K562 (cell line): ENCODE data around the gene NOL4L. TPM values are rescaled to one million over a fixed set of nuclear protein-coding genes. Genes with fewer than 3 reads are reported as not detected.

ENCODE experiments used
- ARID3B ChIP-seq: fragments of 250-450 bp; sonication (Bioruptor Pico); IDR thresholded peaks from 2 replicates; pipeline ENCODE4 v1.4.0; 2020; ENCODE audit warnings: borderline replicate concordance
- ARID4B ChIP-seq: sonication (generic); formaldehyde crosslinking; IDR thresholded peaks from 2 replicates; pipeline ENCODE4 v1.8.0; 2022; ENCODE audit warnings: mild to moderate bottlenecking, missing genetic modification reagents
- CAMTA2 ChIP-seq: fragments of 250-450 bp; sonication (Bioruptor Pico); conservative IDR thresholded peaks from 2 replicates; pipeline ENCODE4 v1.5.1; 2022
- CHD1 ChIP-seq: fragments of 200-600 bp; sonication (generic); IDR thresholded peaks from one replicate; pipeline ENCODE4 v1.6.1; 2012; ENCODE audit warnings: mild to moderate bottlenecking, moderate library complexity, low read length, inconsistent platforms
- FUS ChIP-seq: fragments of 200-400 bp; formaldehyde crosslinking; optimal IDR thresholded peaks from 2 replicates; pipeline ENCODE3; 2017; ENCODE audit warnings: low read depth, low read length
- GTF2E2 ChIP-seq: fragments of 200-800 bp; sonication (Bioruptor generic); IDR thresholded peaks from 2 replicates; pipeline ENCODE4 v1.6.1; 2016; ENCODE audit warnings: missing genetic modification characterization, missing compliant biosample characterization
- HMGXB4 ChIP-seq: sonication (generic); formaldehyde crosslinking; IDR thresholded peaks from 2 replicates; pipeline ENCODE4 v1.8.1; 2023; ENCODE audit warnings: mild to moderate bottlenecking, missing genetic modification reagents
- MTF1 ChIP-seq: fragments of 250-450 bp; sonication (Bioruptor Pico); IDR thresholded peaks from 2 replicates; pipeline ENCODE4 v1.9.0; 2021; ENCODE audit warnings: moderate library complexity, mild to moderate bottlenecking, inconsistent platforms, borderline replicate concordance
- PRDM10 ChIP-seq: fragments of 450-650 bp; IDR thresholded peaks from 2 replicates; pipeline ENCODE4 v1.6.1; 2018; ENCODE audit not compliant: partially characterized antibody
- RUNX1 ChIP-seq: sonication (generic); IDR thresholded peaks from 2 replicates; pipeline ENCODE4 v1.6.1; 2016; ENCODE audit warnings: antibody characterized with exemption, low read depth
- polyA plus RNA-seq, 8 experiments: library from polyadenylated mRNA; depleted of rRNA in 4 of 8; stranded (reverse) in 5 of 8; unstranded in 3 of 8; fragments of >200 nt; fragmentation: Nextera tagmentation in 2 of 8; fragmentation: Illumina TruSeq in 1 of 8; extraction: Ambion mirVana in 2 of 8; extraction: Trizol in 1 of 8; gene quantifications; 2 replicates each; pipeline versions ENCODE4 v1.2.1 to v1.2.3, GENCODE V29; 2011 to 2014; ENCODE audit warnings: inconsistent platforms in 1 of 8, missing spikeins in 1 of 8
- total RNA-seq, 7 experiments: library from RNA; depleted of rRNA in 6 of 7; stranded (reverse); fragments of >200 nt in 6 of 7; fragmentation: Illumina TruSeq in 2 of 7; extraction: Trizol in 2 of 7; gene quantifications; 2 replicates each; pipeline versions ENCODE4 v1.2.1 to v1.2.3, GENCODE V29; 2011 to 2021; ENCODE audit warnings: low replicate concordance in 1 of 7

Gene NOL4L
- total and polyA plus RNA-seq, 9 of the 15 experiments (the other 6 are each of a cell fraction or from before 2014, with no cell fraction given) = 5.1 to 36.2 (median 13.6) TPM

GRCh38 chr20:32537657-32538525 lies 47.2 kb downstream of the NOL4L start (continued):
- TF ChIP-seq ARID4B (CRISPR knock-in tag) = no peak
- no peak for TF ChIP-seq CHD1
- no peak for TF ChIP-seq CAMTA2 (CRISPR knock-in tag)
- no peak for TF ChIP-seq ARID3B (CRISPR knock-in tag)
- no peak for TF ChIP-seq MTF1 (CRISPR knock-in tag)
- peak; percentile 4 for TF ChIP-seq PRDM10
- no peak for TF ChIP-seq HMGXB4 (CRISPR knock-in tag)
- no peak for TF ChIP-seq RUNX1
- no peak for TF ChIP-seq FUS
- no peak for TF ChIP-seq GTF2E2 (tag)
